A673 (cell line): ENCODE measurements around the gene ATP8B4. TPM values are rescaled to one million over a fixed set of nuclear protein-coding genes. Genes with fewer than 3 reads are reported as not detected.

Source experiments
- BruUV-seq: library from RNA; stranded (reverse); fragments of 400-500 nt; replicated peaks from 2 replicates; lab custom pipeline; 2021; lab: Mats Ljungman, UMichigan
- CTCF ChIA-PET: fragments of 300-600 bp; sonication (Branson Sonifier 250); formaldehyde crosslinking; loops from one replicate; lab custom pipeline; 2022; ENCODE audit warnings: antibody characterized with exemption; lab: Charles Lee
- POLR2A ChIA-PET: fragments of 300-600 bp; sonication (Branson Sonifier 250); formaldehyde crosslinking; loops from one replicate; lab custom pipeline; 2022; ENCODE audit warnings: antibody characterized with exemption; ENCODE audit not compliant: low non-redundant PET; lab: Charles Lee
- DNase-seq: peaks from one replicate; pipeline ENCODE4 v3.0.0-alpha.2; 2015; ENCODE audit warnings: low spot score
- H3K27ac ChIP-seq: fragments of 200-600 bp; sonication (generic); 2 replicates; pipeline ENCODE4 v1.5.1; 2016; ENCODE audit warnings: mixed run types, low read depth, mild to moderate bottlenecking, mixed read lengths, antibody characterized with exemption, low read length; ENCODE audit not compliant: poor library complexity, severe bottlenecking
- H3K27me3 ChIP-seq: fragments of 200-600 bp; sonication (generic); replicated peaks from 2 replicates; pipeline ENCODE4 v1.6.1; 2017; ENCODE audit warnings: mixed run types, low read depth, mild to moderate bottlenecking, mixed read lengths, antibody characterized with exemption, low read length; ENCODE audit not compliant: insufficient read depth, poor library complexity
- H3K36me3 ChIP-seq: fragments of 200-600 bp; sonication (generic); 2 replicates; pipeline ENCODE4 v1.6.1; 2016; ENCODE audit warnings: mixed run types, mild to moderate bottlenecking, mixed read lengths, antibody characterized with exemption, low read length; ENCODE audit not compliant: insufficient read depth, poor library complexity, severe bottlenecking
- H3K4me1 ChIP-seq: fragments of 200-600 bp; sonication (generic); 2 replicates; pipeline ENCODE4 v1.6.1; 2017; ENCODE audit warnings: mixed run types, mild to moderate bottlenecking, mixed read lengths, antibody characterized with exemption, low read length; ENCODE audit not compliant: insufficient read depth, poor library complexity, severe bottlenecking
- H3K4me3 ChIP-seq: fragments of 200-600 bp; sonication (generic); 2 replicates; pipeline ENCODE4 v1.5.1; 2016; ENCODE audit warnings: low read depth, mixed run types, mild to moderate bottlenecking, mixed read lengths, low read length; ENCODE audit not compliant: poor library complexity, severe bottlenecking
- H3K9me3 ChIP-seq: fragments of 200-600 bp; sonication (generic); 2 replicates; pipeline ENCODE4 v1.6.1; 2016; ENCODE audit warnings: mixed run types, low read depth, mild to moderate bottlenecking, mixed read lengths, antibody characterized with exemption, low read length; ENCODE audit not compliant: poor library complexity, severe bottlenecking
- EZH2 ChIP-seq: fragments of 200-600 bp; sonication (generic); IDR thresholded peaks from 2 replicates; pipeline ENCODE4 v1.6.1; 2017; ENCODE audit warnings: borderline replicate concordance, low read depth, mild to moderate bottlenecking, mixed read lengths, antibody characterized with exemption, low read length; ENCODE audit not compliant: poor library complexity, severe bottlenecking
- intact Hi-C: fragments of 100-400 bp; cut with micrococcal nuclease; formaldehyde crosslinking; loops from one replicate; pipeline ENCODE4 v1.10.0; 2022; ENCODE audit not compliant: unreplicated experiment
- total RNA-seq: library from RNA; stranded (reverse); gene quantifications from 2 replicates; pipeline ENCODE4 v1.2.3, GENCODE V29; 2021
- TF ChIP-seq, protein P1 (sequence below): fragments of 300-800, 200-600 bp; sonication (generic); conservative IDR thresholded peaks from 2 replicates; pipeline ENCODE4 v1.5.1; 2017; ENCODE audit warnings: low read depth, mild to moderate bottlenecking, antibody characterized with exemption, low read length, moderate library complexity, mixed read lengths

The ATP8B4 gene
- total RNA-seq, 1 experiment from 2014 or later, result 0.30 TPM

- ChIA-PET CTCF (no interaction called here), POLR2A (no interaction called here)
- no peaks in the 10 kb centered on the region for H3K36me3 ChIP-seq
- no peak overlapping the region for H3K4me3 ChIP-seq
- TF ChIP-seq EZH2, result no peak
- TF ChIP-seq, protein P1, sequence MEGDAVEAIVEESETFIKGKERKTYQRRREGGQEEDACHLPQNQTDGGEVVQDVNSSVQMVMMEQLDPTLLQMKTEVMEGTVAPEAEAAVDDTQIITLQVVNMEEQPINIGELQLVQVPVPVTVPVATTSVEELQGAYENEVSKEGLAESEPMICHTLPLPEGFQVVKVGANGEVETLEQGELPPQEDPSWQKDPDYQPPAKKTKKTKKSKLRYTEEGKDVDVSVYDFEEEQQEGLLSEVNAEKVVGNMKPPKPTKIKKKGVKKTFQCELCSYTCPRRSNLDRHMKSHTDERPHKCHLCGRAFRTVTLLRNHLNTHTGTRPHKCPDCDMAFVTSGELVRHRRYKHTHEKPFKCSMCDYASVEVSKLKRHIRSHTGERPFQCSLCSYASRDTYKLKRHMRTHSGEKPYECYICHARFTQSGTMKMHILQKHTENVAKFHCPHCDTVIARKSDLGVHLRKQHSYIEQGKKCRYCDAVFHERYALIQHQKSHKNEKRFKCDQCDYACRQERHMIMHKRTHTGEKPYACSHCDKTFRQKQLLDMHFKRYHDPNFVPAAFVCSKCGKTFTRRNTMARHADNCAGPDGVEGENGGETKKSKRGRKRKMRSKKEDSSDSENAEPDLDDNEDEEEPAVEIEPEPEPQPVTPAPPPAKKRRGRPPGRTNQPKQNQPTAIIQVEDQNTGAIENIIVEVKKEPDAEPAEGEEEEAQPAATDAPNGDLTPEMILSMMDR, result peak; percentile 32; the same call in 1 of the 2 replicates
- no TSS peak for BruUV-seq
- no peak for DNase-seq
- H3K4me1 ChIP-seq, result no peaks in the 10 kb centered on the region
- no peaks in the 10 kb centered on the region for H3K27me3 ChIP-seq
- intact Hi-C loops, result no loop called here
- H3K27ac ChIP-seq, result no peak overlapping the region
- no peaks in the 10 kb centered on the region for H3K9me3 ChIP-seq
Measured at GRCh38 chr15:49832511-49832910, 286.5 kb downstream of the ATP8B4 start.

GRCh38 chr15:49831206-49831965 is 287.6 kb downstream of the ATP8B4 start:
- Histone ChIP-seq H3K4me3 (no peak overlapping the region), H3K4me1 (no peaks in the 10 kb centered on the region), H3K27me3 (no peaks in the 10 kb centered on the region), H3K27ac (no peak overlapping the region), H3K9me3 (no peaks in the 10 kb centered on the region), H3K36me3 (no peaks in the 10 kb centered on the region)
- intact Hi-C loops, result no loop called here
- TF ChIP-seq, protein P1, result no peak
- ChIA-PET CTCF (no interaction called here), POLR2A (no interaction called here)
- no TSS peak for BruUV-seq
- peak; percentile 9 for DNase-seq

- intact Hi-C loops, result no loop called here
- Histone ChIP-seq H3K36me3 (no peaks in the 10 kb centered on the region), H3K9me3 (no peaks in the 10 kb centered on the region), H3K27ac (no peak overlapping the region), H3K27me3 (no peaks in the 10 kb centered on the region), H3K4me1 (no peaks in the 10 kb centered on the region), H3K4me3 (no peak overlapping the region)
- no TSS peak for BruUV-seq
- DNase-seq, result no peak
- POLR2A ChIA-PET, result no interaction called here
- TF ChIP-seq EZH2, result no peak
- TF ChIP-seq, protein P1, result no peak
- CTCF ChIA-PET, result no interaction called here
Measured at GRCh38 chr15:49830391-49830790, 288.6 kb downstream of the ATP8B4 start.
